HG03558 (cell line): ENCODE results near the gene MATN3.

Source experiments
- ATAC-seq: cut with Tn5 transposase; IDR thresholded peaks from one replicate; pipeline ENCODE4 v1.9.1; 2021; ENCODE audit warnings: moderate number of reproducible peaks; ENCODE audit not compliant: unreplicated experiment; ENCODE audit errors: extremely low read depth

The MATN3 gene

DNA sequence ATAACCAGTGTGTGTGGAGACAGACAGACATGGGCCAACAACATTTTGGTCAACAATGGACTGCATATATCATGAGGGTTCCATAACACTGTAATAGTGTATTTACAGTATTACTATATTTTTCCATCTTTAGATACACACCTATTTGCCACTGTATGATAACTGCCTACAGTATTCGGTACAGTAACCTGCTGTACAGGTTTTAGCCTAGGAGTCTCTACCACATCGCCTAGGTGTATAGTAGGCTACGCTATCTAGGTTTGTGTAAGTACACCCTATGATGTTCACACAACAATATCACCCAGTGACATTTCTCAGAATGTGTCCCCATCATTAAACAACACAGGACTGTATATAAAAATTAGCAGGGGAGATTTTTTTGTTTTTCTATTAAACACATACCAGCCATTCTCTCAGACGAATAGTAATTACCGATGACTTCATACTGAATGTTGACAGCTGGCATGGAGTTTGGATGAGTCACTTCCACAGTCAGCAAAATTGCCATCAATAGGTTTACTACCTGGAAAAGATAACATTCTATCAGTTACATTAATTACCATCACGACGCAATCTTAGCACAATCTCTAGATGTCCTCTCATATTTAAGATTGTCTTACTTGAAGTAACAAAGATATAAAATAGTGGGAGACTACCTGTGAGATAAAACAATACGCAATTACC is 28.2 kb upstream of the MATN3 start:
- ATAC-seq: no peak

GRCh38 chr2:20037660-20038059 is 25.2 kb upstream of the MATN3 start:
- ATAC-seq: no peak

GRCh38 chr2:20035955-20036666 is 23.6 kb upstream of the MATN3 start:
- ATAC-seq: no peak

DNA sequence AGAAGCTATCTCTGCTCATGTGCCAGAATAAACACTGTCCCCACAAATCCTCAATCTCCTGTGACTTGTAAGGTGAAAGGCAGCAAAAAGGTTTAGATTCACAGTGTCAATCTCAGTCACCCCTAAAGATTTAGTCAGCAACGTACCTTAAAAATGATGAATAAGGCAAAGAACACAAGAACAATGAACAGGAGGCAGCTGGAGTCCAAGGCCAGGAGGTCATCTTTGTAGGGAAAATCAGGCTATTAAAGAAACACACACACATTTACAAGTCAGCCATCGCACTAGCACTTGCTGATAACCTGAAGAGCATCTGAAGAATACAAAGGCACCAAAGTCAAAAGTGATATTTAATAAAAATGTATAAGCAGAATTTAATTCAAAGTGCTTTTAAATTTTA is 22.4 kb upstream of the MATN3 start:
- ATAC-seq: no peak

DNA sequence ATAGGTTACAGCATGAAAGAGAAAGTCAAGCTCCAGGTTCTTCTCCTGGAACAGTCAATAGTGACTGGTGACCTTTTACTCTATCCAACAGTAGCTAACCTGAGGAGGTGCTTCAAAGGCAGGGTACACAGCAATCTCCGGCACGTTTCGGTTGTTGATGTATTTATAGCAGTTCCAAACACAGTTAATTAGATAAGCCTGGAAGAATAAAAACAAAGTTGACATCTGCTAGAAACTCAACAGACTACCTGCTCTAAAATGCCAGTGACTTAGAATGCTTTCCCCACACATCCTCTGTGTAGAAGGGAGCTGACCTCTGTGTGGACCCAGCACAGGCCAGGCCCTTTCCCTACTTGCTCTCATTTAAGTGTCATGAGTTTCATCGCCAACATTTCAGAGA is 21.8 kb upstream of the MATN3 start:
- ATAC-seq: no peak

GRCh38 chr2:20033322-20033721 is 20.9 kb upstream of the MATN3 start:
- ATAC-seq: no peak

DNA sequence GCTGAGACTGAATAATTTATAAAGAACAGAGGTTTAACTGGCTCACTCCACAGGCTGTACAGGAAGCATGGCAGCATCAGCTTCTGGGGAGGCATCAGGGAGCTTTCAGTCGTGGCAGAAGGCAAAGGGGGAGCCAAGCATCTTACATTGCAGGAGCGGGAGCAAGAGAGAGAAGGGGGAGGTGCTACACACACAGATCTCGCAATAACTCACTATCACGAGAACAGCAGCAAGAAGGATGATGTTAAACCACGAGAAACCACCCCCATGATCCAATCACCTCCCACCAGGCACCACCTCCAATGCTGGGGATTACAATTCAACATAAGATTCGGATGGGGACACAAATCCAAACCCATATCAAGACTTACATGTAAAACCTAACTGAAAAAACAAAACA is 17.8 kb upstream of the MATN3 start:
- no peak for ATAC-seq

DNA sequence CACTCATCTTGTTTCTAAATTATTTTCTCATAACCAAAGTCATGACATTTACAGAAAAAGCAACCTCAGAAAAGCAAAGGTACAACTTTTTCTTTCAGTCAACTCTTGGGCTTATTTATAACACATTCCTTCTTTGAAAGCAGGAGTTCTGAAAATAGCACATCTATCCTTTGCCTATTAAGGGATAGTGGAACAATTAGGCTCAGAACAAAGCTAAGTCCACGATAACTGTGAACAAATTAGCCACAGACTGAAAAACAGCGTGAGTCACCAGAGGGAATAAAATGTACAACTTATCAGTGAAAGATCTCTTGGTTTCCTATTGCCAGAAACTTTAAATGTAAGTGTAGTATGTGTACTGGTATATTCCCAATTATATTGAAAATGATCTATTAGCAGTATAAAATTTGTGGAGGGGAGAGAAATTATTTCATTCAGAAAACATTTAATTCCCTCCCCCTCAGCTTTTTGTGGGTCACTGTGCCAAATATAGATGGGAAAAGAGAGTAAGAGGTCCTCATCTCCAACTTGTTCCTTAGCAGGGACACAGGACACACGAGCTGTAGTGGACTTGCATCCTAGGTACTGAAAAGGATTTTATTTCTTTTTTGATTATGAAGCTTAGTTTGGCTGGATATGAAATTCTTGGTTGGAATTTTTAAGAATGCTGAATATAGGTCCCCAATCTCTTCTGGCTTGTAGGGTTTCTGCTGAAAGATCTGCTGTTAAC is 15.4 kb upstream of the MATN3 start:
- ATAC-seq: no peak

DNA sequence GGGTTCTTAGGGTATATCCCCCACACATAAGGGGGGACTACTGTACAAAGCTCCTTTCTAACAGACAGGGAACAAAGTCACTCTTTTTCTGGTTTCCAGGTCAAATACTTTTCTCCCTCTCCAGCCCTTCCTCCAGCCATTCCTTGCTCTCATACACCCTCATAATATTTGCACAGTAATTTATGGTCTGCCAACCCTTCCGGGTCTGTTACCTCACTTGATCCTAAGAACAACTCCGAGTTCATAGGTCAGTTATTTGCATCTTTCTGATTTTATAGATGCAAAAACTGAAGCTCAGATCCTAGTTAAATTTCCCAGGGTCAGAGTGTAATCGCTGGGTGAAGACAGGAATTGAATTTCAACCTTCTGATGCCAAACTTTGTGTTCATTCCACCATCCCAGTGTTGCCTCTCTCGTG is 14.8 kb upstream of the MATN3 start:
- ATAC-seq: no peak

GRCh38 chr2:20025065-20025786 is 12.8 kb upstream of the MATN3 start:
- ATAC-seq: no peak

GRCh38 chr2:20023688-20024087 is 11.2 kb upstream of the MATN3 start:
- ATAC-seq: no peak

DNA sequence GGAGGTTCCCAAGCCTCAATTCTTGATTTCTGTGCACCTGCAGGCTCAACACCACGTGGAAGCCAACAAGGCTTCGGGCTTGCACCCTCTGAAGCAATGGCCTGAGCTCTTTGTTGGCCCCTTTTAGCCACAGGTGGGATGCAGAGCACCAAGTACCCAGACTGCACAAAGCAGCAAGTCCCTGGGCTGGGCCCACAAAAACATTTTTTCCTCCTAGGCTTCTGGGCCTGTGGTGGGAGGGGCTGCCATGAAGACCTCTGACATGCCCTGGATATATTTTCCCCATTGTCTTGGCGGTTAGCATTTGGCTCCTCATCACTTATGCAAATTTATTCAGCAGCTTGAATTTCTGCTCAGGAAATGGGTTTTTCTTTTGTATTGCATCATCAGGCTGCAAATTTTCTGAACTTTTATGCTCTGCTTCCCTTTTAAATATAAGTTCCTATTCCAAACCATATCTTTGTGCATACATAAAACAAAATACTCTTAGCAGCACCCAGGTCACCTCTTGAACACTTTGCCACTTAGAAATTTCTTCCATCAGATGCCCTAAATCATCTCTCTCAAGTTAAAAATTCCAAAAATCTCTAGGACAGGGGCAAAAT is 9.0 kb upstream of the MATN3 start:
- ATAC-seq: no peak

GRCh38 chr2:20019747-20020146 is 7.3 kb upstream of the MATN3 start:
- no peak for ATAC-seq

DNA sequence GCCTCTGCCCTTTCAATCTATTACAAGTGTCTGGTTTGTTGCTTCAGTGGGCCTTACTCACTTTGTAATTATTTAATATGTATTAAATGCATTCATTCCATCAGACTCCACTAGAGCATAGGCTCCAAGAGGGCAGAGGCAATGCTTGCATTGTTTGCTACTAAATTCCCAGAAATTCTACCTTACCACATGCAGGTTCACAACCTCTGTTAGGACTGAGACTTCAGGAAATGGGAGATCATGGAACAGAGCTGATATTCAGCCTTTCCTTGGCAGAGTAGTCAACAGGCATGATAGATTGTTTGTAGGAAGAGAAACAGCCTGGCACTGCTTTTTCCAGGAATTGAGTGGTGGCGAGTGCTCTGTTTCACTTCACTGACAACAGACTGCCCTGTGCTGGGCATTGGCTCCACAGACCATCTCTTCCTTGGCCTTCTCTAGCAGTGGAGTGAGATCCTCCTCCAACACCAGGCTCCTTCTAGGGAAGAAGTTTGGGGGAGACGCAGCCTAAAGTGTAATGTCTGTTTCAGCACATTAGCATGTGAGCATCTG is 6.2 kb upstream of the MATN3 start:
- ATAC-seq: no peak

GRCh38 chr2:20016346-20016745 is 3.9 kb upstream of the MATN3 start:
- no peak for ATAC-seq

GRCh38 chr2:20015482-20016083 is 3.1 kb upstream of the MATN3 start:
- no peak for ATAC-seq

DNA sequence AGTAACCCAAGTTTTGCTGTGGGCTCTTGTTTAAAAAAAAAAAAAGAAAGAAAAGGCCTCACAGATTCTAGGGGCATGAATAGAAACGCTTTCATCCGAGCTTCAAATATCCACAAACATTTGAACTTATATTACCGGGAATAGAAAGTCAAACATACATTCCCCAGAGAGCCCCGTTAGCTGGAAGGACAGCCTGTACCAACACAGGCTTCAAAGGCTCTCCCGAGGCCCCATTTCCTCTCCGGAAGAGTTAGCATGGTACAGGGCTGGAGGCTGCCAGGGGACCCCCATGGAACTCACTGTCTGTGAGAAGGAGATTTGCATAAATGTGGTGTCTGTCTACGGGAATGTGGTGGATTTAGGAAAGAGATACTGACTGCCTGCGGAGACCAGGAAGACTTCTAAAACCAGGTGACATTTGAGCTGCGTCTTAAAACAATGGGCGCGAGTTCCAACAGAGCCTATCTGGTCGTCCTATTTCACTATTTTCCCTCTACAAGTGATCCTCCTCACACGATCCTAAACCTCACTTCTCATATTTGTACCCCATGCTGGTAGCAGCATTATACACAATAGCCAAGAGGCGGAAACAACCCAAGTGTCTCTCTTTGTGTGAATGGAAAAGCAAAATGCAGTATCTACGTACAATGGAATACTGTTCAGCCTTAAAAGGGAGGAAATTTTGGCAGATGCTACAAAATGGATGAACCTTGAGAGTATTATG is 820 bp upstream of the MATN3 start:
- ATAC-seq: no peak

- ATAC-seq: no peak
Observed at GRCh38 chr2:20012032-20012281, 511 bp downstream of the MATN3 start.

DNA sequence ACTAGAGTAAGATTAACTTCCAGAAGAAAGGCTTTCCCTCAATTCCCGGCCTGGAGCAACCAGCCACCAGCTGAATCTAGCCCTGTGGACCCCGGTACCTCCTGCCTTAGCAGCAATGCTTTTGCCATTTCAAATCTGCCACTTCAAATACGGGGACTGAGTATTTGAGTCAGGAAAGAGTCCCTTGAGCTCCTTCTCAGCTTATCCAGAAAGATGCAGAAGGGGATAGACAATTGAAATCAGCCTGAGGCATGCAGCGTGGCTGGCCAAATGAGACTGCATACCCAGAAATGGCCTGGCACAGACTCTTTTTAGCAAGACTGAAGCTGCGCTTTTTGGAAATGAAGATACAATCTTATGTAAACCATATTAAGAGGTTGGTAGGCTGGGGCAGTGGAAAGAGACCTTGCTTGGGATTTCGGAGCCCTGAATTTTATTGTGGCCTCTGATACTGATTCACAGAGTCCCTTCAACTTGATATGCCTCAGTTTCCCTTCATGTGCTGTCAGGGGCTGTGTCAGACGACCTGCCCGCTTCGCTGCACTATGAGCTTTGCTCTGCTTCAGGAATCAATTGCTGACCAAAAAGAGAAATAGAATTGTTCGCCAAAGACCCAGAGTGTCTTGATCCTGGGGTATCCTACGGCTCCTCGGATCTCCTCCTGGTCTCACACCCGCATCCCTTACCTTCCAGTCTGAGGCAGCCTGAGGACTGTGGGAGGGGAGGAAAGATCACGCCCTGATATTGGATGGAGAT is 1.0 kb downstream of the MATN3 start:
- ATAC-seq: no peak
